HEK293 (cell line): ENCODE measurements around the gene HPDL.

ENCODE experiments used
- YY1 ChIP-seq: fragments of 450-650 bp; formaldehyde crosslinking; IDR thresholded peaks from 2 replicates; pipeline ENCODE4 v1.5.1; 2018; ENCODE audit warnings: missing biosample characterization, missing genetic modification characterization
- ZNF16 ChIP-seq: fragments of 450-650 bp; formaldehyde crosslinking; IDR thresholded peaks from 2 replicates; pipeline ENCODE4 v1.5.1; 2016; ENCODE audit warnings: low read depth, missing biosample characterization, missing genetic modification characterization
- ZNF530 ChIP-seq: fragments of 450-650 bp; formaldehyde crosslinking; IDR thresholded peaks from 2 replicates; pipeline ENCODE4 v1.5.1; 2016; ENCODE audit warnings: low read depth, missing biosample characterization, missing genetic modification characterization
- ZNF549 ChIP-seq: fragments of 450-650 bp; IDR thresholded peaks from 2 replicates; pipeline ENCODE4 v1.5.1; 2018; ENCODE audit warnings: missing biosample characterization, missing genetic modification characterization, mild to moderate bottlenecking, inconsistent platforms, moderate library complexity
- ZNF830 ChIP-seq: fragments of 450-650 bp; IDR thresholded peaks from 2 replicates; pipeline ENCODE4 v1.5.0; 2018; ENCODE audit warnings: missing biosample characterization, missing genetic modification characterization, low read depth, mild to moderate bottlenecking, moderate library complexity
- TF ChIP-seq, protein P1 (sequence below): fragments of 450-650 bp; formaldehyde crosslinking; IDR thresholded peaks from 2 replicates; pipeline ENCODE4 v1.5.1; 2016; ENCODE audit warnings: missing biosample characterization, missing genetic modification characterization
- TF ChIP-seq, protein P2 (sequence below): fragments of 450-650 bp; formaldehyde crosslinking; IDR thresholded peaks from 2 replicates; pipeline ENCODE4 v1.5.1; 2016; ENCODE audit warnings: missing biosample characterization, missing genetic modification characterization

- TF ChIP-seq, protein P1, sequence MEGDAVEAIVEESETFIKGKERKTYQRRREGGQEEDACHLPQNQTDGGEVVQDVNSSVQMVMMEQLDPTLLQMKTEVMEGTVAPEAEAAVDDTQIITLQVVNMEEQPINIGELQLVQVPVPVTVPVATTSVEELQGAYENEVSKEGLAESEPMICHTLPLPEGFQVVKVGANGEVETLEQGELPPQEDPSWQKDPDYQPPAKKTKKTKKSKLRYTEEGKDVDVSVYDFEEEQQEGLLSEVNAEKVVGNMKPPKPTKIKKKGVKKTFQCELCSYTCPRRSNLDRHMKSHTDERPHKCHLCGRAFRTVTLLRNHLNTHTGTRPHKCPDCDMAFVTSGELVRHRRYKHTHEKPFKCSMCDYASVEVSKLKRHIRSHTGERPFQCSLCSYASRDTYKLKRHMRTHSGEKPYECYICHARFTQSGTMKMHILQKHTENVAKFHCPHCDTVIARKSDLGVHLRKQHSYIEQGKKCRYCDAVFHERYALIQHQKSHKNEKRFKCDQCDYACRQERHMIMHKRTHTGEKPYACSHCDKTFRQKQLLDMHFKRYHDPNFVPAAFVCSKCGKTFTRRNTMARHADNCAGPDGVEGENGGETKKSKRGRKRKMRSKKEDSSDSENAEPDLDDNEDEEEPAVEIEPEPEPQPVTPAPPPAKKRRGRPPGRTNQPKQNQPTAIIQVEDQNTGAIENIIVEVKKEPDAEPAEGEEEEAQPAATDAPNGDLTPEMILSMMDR (tag by site-specific recombination) = no peak
- TF ChIP-seq ZNF16 (tag by site-specific recombination) = no peak
- TF ChIP-seq ZNF530 (tag by site-specific recombination) = no peak
- TF ChIP-seq, protein P2, sequence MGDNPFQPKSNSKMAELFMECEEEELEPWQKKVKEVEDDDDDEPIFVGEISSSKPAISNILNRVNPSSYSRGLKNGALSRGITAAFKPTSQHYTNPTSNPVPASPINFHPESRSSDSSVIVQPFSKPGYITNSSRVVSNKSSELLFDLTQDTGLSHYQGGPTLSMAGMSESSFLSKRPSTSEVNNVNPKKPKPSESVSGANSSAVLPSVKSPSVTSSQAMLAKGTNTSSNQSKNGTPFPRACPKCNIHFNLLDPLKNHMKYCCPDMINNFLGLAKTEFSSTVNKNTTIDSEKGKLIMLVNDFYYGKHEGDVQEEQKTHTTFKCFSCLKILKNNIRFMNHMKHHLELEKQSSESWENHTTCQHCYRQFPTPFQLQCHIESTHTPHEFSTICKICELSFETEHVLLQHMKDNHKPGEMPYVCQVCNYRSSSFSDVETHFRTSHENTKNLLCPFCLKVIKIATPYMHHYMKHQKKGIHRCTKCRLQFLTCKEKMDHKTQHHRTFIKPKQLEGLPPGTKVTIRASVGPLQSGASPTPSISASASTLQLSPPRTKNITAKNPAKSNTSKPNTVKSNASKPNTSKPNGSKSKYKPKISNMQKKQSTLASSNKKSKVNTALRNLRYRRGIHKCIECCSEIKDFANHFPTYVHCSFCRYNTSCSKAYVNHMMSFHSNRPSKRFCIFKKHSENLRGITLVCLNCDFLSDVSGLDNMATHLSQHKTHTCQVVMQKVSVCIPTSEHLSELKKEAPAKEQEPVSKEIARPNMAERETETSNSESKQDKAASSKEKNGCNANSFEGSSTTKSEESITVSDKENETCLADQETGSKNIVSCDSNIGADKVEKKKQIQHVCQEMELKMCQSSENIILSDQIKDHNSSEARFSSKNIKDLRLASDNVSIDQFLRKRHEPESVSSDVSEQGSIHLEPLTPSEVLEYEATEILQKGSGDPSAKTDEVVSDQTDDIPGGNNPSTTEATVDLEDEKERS (tag by site-specific recombination) = no peak
- no peak for TF ChIP-seq ZNF549
- no peak for TF ChIP-seq ZNF830 (tag by site-specific recombination)
- no peak for TF ChIP-seq YY1 (tag by site-specific recombination)
Observed at GRCh38 chr1:45351508-45351907, 24.8 kb downstream of the HPDL start.
